ENCODE data around the gene RPL18A.

Gene RPL18A

DNA sequence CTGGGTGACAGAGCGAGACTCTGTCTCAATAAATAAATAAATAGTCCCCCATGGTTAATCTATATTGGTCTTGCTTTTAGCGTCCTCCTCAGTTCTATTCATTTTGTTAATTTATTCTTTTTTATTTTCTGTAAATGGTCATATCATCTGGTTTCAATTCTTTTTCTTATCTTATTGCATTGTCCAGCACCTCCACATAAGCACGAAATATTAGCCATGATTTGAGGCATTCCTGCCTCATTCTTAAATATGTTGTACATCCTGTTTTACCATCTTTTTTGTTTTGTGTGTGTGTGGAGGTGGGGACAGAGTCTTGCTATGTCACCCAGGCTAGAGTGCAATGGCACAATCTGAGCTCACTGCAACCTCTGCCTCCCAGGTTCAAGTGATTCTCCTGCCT lies 48.5 kb downstream of the RPL18A start:
- H3K4me3 Mint-ChIP-seq = no peak overlapping the region
- H3K27ac Mint-ChIP-seq = no peak overlapping the region
- peaks cover 5% of the 10 kb centered on the region for H3K27me3 Mint-ChIP-seq
- H3K9me3 Mint-ChIP-seq = peaks cover 4% of the 10 kb centered on the region
- no peaks in the 10 kb centered on the region for H3K36me3 Mint-ChIP-seq (ENCODE audit: low read depth)
- no peaks in the 10 kb centered on the region for H3K4me1 Mint-ChIP-seq (ENCODE audit: low read depth)

- no peak overlapping the region for H3K27ac Mint-ChIP-seq
- no peaks in the 10 kb centered on the region for H3K4me1 Mint-ChIP-seq (ENCODE audit: low read depth)
- H3K4me3 Mint-ChIP-seq = no peak overlapping the region
- no peaks in the 10 kb centered on the region for H3K36me3 Mint-ChIP-seq (ENCODE audit: low read depth)
- peaks cover 4% of the 10 kb centered on the region for H3K9me3 Mint-ChIP-seq
- H3K27me3 Mint-ChIP-seq = no peaks in the 10 kb centered on the region
These were observed 49.5 kb downstream of the RPL18A start for GRCh38 chr19:17909003-17909732.

DNA sequence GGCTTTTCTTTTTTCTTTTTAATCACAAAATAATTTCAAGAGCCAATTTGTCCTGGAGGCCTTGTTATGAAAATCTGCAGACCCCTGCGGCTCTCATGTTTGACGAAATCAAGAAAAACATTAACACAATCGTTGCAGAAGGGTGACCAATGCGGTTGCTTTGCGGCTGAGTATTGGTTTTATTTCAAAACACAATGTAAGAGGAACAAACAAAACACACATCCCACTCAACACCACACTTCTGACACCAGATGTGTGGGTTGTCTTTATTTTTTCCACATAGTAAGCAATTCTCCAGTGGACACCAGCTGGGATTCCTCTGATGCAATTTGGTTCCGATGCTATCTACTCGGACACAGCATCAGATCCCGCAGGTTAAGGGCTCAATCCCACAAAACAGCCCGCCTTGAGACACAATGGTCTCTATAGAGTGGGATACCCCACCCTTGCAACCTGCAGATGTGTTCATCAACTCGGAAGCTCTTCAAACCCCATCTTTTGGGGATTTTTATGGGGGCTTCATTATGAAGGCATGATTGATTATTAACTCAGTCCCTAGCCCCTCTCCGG lies 51.2 kb downstream of the RPL18A start:
- no peaks in the 10 kb centered on the region for H3K27me3 Mint-ChIP-seq

More for the DNA sequence above, 51.2 kb downstream of the RPL18A start:
- H3K4me1 Mint-ChIP-seq (ENCODE audit: low read depth) = no peaks in the 10 kb centered on the region
- H3K4me3 Mint-ChIP-seq = no peak overlapping the region
- no peaks in the 10 kb centered on the region for H3K36me3 Mint-ChIP-seq (ENCODE audit: low read depth)
- H3K27ac Mint-ChIP-seq = no peak overlapping the region
- peaks cover 4% of the 10 kb centered on the region for H3K9me3 Mint-ChIP-seq
